GF-D8 (cell line): ENCODE measurements around the gene GALNT18.

Experiments used
- DNase-seq: peaks from one replicate; lab custom pipeline; 2025; lab: John Stamatoyannopoulos, UW

GALNT18 gene

DNA sequence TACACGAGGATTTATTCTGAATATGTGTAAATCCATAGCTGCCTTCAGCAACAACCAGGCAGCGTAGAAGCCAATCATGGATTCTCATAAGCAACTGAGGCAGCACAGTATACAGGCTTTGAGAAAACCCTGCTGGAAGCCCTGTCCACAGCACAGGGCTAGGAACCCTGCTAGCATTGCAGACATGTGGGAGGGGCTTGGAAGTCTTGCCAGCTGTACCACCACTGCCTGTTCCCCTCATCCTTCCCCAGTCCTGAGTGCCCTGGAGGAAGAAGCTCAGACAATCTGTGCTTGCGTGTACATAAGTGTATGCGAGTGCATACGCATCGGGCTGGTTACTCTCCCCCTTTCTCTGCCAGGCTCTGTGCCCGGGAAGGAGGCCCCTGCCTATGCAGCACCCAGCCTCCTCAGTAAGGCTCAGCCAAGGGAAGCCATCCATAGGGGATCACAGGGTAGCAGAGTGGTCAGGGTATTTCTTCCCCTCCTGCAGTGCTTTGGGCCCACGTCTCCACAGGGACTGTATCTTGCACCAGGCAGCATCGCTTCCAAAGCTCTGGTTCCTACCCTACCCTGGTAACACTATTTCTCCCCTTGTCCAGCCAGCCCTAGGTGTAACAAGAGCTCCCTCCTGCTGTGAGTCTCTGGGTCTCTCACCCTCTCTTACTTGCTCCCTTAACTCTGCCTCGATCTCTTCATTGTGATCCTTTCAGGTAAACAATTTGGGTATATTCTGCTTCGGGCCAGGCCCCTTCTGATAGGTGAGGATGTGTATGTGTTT is 90.5 kb downstream of the GALNT18 start:
- no peak for DNase-seq

DNA sequence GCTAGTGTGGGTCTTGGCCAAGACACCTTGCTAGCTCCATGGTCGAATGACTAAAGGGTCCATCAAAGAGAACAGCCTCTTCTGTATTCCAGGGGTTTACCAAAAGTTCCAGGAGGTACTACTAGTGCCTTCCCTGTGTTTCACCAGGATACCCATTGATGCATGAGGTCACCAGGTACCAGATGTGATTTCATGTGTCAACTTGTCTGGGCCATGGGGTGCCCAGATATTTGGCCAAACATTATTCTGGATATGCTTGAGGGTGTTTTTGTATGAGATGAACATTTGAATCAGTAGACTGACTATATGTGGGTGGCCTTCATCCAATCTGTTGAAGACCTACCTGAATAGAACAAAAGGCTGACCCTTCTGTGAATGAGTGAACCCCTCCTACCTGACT is 92.8 kb downstream of the GALNT18 start:
- no peak for DNase-seq

DNA sequence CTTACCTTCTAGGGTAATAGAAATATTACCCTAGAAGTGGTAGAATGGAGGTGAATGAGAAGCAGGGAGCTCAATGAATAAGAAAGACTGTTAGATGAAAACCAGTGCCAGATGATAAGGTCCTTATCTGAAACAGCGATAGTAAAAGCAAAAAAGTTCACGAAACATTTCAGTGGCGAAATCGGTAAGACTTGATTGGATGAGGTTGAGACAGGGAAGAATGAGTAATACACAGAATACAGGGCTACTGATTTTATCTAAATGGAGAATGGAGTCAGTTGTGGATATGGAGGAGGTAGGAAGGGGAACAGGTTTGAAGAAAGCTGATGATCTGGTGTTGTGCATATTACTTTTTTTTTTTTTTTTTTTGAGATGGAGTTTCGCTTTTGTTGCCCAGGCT is 96.5 kb downstream of the GALNT18 start:
- no peak for DNase-seq

DNA sequence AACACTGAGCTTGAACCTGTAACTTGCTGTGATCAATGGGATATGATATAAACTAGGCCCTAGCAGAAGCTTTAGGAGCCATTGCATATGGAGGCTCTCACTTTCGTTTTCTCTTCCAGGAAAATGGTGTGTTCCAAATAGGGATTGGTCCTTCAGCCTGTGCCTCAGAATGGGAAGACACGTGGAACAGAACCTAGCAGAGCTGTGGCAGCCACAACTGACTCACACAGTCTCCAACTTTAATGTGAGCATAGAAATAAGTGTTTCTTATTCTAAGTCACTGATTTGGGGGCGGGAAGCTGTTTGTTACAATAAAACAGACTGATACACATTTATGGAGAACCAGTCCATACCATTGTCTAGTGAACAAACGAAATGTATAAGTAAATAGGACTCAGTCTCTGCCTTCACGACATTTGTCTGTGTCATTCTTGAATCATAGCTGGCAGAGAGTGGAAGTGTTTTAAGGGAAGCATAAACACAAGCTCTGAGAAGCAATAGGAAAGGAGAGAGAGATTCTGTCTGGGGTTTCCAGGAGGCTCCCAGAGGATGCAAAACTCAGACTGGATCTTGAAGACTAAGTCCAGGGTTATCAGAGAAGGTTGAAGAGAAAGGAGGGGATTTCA is 97.3 kb downstream of the GALNT18 start:
- no peak for DNase-seq

GRCh38 chr11:11522591-11522990 is 99.2 kb downstream of the GALNT18 start:
- DNase-seq: no peak

- DNase-seq: no peak
Measured at GRCh38 chr11:11521306-11522002, 100.4 kb downstream of the GALNT18 start.

DNA sequence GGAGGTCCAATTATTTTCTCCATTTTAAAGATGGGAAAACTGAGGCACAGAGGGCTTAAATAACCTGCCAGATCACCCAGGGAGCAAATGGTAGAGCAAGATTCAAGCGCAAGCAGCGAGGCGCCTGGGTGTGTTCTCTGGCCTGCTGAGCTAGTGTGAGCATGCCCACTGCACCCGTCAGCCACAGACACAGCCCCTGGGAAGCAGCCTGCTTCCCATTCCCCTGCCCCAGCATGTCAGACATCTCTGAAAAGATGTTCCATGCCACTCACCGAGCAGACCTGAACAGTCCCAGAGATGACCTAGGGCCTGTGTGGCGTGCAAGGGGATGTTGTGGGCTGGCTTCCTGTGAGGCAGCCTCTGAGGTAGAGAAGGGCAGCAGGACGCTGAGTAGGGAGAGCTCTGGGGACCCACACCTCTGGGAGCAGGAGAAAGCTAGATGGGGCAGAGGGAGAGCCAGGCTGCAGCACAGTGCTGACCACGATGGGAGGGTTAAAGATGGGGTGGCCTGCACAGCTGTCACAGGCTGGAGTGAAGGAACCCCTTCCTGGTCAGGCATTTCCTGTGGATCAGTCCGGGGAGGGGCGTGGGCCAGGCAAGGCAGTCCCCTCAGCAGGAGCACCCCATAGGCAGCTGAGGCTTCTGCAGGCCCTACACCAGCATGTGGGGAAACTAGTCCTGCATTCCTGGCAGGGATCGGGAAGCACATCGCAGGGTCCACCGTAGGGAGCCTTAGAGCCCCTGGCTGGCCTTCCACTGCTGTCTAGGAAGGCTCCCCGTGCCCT is 101.4 kb downstream of the GALNT18 start:
- no peak for DNase-seq

GRCh38 chr11:11519184-11519583 is 102.6 kb downstream of the GALNT18 start:
- no peak for DNase-seq

DNA sequence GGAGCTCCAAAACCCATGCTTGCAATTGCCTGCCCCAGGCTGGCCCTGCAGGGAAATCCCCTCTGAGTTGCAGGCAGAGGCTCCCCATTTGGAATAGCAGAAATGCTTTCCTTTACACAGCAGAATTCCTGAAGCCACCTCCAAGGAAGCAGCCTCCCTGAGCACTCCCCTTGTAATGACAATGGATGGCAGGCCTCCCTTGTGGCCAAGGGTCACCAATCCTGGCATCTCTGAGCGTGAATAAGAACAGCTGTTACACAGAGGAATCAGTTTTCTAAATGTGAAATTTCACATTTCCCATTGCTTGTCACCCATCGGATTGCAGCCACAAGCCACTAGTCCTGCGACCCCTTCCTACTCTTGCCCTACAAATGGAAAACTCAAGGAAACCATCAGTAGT is 107.6 kb downstream of the GALNT18 start:
- DNase-seq: no peak

DNA sequence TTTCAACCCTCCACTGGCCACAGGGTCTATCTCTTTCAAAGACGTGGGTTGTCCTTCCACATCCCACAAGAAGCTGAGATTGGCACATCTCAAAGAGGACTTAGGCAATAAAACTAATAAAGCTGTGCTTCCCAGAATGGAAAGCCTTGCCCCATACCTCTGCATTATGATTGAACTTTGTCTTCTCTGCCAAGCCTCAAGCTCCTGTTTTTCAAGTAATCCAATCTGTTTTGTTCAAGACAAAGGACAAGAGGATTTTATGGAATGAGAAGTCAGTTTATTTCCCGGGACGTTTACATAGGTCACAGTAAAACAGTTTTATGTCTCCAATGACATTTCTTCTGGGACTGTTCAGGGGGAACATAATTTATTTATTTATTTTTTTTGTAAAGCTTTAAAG is 108.4 kb downstream of the GALNT18 start:
- DNase-seq: no peak

- no peak for DNase-seq
Measured at GRCh38 chr11:11512929-11513328, 108.9 kb downstream of the GALNT18 start.

DNA sequence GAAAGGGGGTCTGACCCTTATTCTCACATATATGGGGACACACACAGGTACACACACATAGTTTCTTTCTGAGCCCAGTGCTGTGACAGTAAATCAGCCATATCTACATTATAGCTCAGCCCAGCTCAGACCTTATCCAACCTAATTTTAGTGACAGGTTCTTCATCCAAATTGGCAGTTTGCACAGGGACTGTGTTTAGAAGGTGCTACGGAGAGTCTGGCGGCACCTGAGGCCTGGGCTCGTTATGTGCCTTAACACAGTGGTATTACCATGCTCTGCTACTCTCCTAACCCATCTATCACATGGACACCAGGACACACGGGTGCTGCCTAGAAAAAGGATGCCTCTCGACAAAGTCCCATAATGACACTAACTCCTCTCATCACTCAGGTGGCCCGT is 109.3 kb downstream of the GALNT18 start:
- no peak for DNase-seq

GRCh38 chr11:11512090-11512489 is 109.7 kb downstream of the GALNT18 start:
- DNase-seq: no peak

- DNase-seq: no peak
Measured at GRCh38 chr11:11510939-11511338, 110.9 kb downstream of the GALNT18 start.

- DNase-seq: no peak
Measured at GRCh38 chr11:11505692-11506091, 116.1 kb downstream of the GALNT18 start.

- DNase-seq: no peak
Measured at GRCh38 chr11:11505190-11505589, 116.6 kb downstream of the GALNT18 start.

DNA sequence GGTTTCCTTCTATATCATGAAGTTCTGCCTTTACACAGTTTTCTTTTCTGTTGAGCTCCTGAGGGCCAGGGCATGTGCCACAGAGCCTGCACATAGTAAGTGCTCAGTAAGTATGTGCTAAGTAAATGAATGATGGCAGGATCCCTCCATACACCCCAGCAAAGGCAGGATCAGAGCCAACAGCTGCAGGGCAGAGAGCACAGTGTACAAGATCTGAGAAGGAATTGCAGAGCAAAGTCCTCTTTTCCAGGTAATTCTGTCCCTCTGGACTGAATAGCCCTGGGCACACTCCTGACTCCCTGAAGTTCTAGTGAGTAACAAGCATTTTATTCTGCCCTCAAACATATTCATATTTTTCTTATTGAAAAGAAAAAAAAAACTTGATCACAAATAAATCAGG is 117.7 kb downstream of the GALNT18 start:
- no peak for DNase-seq

- DNase-seq: no peak
Measured at GRCh38 chr11:11502263-11502861, 119.4 kb downstream of the GALNT18 start.

DNA sequence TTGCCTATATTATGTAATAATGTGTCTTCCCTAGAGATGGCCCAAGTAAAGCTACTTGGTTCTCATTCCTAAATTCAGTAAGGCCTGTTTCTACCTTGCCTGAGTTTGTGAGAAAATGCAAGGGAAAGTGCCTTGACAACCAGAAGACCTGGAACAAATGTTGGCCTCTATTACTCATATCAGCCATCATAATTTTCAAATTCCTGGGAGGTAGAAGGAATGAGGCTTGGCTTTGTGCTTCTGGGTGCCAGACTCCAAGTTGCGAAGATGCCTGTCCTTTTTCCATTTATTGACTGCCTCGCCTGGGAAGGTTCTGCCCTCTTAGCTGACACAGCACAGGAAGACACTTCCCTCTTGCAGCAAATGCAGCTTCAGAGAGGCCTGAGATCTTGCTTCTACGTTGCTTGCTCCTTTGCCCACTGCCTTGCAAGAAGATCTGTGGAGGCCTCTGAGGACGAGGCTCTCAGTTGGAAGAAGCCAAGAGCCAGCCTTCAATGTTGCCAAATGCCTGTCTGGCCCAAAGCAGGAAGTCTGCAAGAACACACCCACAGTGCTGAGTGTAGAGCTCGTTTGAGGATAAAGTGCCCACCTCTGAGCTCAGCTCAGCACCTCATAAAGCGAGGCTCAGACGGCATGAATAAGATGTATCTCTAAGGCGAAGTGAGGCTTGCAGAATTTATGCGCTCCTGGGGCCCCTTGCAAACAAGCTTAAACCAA is 120.1 kb downstream of the GALNT18 start:
- DNase-seq: no peak

DNA sequence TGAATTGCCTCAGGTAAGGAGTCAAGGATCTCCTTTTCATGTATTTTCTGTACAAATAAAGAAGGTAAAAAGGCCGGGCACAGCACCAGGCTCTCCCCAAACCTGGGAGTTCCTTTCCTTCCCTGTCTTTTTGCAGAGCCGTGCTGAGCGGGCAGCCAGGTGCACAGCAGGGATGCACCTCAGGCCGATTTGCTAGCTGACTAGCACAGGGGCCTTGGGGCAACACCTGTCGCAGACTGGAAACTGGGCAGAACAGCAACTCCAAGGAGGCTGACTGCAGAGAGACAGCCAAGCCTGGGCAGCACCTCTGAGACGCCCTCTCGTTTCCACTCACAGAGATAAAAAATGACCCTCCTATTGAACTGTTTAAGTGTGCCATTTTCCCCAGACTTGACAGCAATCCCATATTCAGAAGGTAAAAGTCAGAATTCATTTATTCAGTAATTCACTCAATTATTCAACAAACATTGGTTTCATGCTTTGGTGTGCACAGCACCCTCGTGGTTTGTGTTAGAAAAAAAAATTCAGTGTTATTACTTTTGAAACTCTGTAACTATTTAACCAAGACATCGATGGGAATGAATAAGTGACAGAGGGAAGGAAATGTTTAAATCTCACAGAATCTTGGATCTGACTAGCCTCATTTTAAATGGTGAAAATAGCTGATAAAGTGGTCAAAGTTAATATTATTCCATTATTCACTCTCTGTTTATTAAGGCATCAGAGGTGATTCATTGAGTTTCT is 120.9 kb downstream of the GALNT18 start:
- no peak for DNase-seq

- no peak for DNase-seq
Measured at GRCh38 chr11:11499300-11499699, 122.5 kb downstream of the GALNT18 start.
